ENCODE data around the gene CFLAR. TPM values are rescaled to one million over a fixed set of nuclear protein-coding genes. Genes with fewer than 3 reads are reported as not detected.

CFLAR gene
- total RNA-seq, 1 experiment from 2014 or later = 35.6 TPM

DNA sequence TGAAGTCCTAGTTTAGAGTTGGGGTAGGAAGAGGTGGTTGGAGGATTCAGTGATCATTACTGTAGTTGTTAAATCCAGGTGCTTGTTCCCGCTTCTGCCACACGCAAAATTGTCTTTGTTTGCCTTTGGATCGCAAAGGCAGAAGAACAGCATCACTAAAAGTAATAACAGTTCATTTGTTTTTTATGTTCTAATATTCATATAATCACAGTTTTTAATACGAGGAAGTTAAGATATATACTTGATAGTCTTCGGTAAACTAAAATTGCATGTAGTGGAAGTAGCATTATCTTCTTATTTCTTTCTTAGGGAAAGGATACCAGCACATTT, 43.8 kb upstream of the CFLAR start:
- CTCF ChIA-PET = no interaction called here
- Histone ChIP-seq H3K36me3 (ENCODE audit: control insufficient read depth in 1 of 2, insufficient read depth in 2 of 2, low read length in 2 of 2) (no peaks in the 10 kb centered on the region), H3K9ac (ENCODE audit: low read length) (peak overlapping the region; percentile 73), H3K27me3 (ENCODE audit: insufficient read depth, low read length) (no peaks in the 10 kb centered on the region), H4K20me1 (ENCODE audit: insufficient read depth) (no peaks in the 10 kb centered on the region), H3K4me1 (ENCODE audit: control insufficient read depth in 1 of 2, insufficient read depth in 2 of 2, low read length in 2 of 2) (peaks cover 4 to 18% of the 10 kb centered on the region in 2 experiments; a peak in 3 of 4 replicates), H3K4me3 (replicated peaks in 1 of 2; ENCODE audit: low read depth in 1 of 2, low read length in 2 of 2) (peak overlapping the region; percentile 77 to 93), H3K4me2 (ENCODE audit: low read length) (peak overlapping the region; percentile 84), H3K9me2 (ENCODE audit: insufficient read depth) (no peaks in the 10 kb centered on the region), H3K79me2 (ENCODE audit: insufficient read depth, low read length) (peaks cover 78% of the 10 kb centered on the region), H3K9me3 (ENCODE audit: control insufficient read depth in 1 of 2, insufficient read depth in 1 of 2, low read depth in 1 of 2, low read length in 2 of 2) (no peaks in the 10 kb centered on the region), H3K27ac (ENCODE audit: low read depth, low read length) (peak overlapping the region; percentile 64), H2AFZ (ENCODE audit: low read depth, low read length, poor library complexity, severe bottlenecking) (no peak overlapping the region)
- RAD21 ChIA-PET (ENCODE audit: low non-redundant PET in 1 of 2, low total read pairs in 2 of 2, uncharacterized antibody in 2 of 2, unreplicated experiment in 2 of 2) = no interaction called here
- DNase-seq (ENCODE audit: low read depth, low spot score) (no peak), ATAC-seq (peak; percentile 39)
- TF ChIP-seq SP1 (IDR thresholded peaks at IDR 0.05; ENCODE audit: low read depth) (no peak), ELF1 (IDR thresholded peaks at IDR 0.05; ENCODE audit: borderline replicate concordance, low read depth) (no peak), POLR2A (IDR thresholded peaks at IDR 0.05; ENCODE audit: borderline replicate concordance, extremely low read depth, insufficient read depth, insufficient read length) (no peak), EZH2phosphoT487 (IDR thresholded peaks at IDR 0.05; ENCODE audit: borderline replicate concordance) (no peak), CBX3 (IDR thresholded peaks at IDR 0.05; ENCODE audit: low read depth) (no peak), EZH2 (IDR thresholded peaks at IDR 0.05) (no peak), EGR1 (IDR thresholded peaks at IDR 0.05; ENCODE audit: low read depth) (no peak)
- TF ChIP-seq, protein P1, sequence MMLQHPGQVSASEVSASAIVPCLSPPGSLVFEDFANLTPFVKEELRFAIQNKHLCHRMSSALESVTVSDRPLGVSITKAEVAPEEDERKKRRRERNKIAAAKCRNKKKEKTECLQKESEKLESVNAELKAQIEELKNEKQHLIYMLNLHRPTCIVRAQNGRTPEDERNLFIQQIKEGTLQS (IDR thresholded peaks at IDR 0.05) = no peak
- TSS peak; percentile 84 for BruUV-seq (replicated peaks)
- intact Hi-C loops (cut with micrococcal nuclease) = loop anchor here (5.0 kb wide), 2 partner anchors 185 to 360 kb away; partner anchors contain the start of genes NIF3L1 and PPIL3
- POLR2A ChIA-PET = no interaction called here

DNA sequence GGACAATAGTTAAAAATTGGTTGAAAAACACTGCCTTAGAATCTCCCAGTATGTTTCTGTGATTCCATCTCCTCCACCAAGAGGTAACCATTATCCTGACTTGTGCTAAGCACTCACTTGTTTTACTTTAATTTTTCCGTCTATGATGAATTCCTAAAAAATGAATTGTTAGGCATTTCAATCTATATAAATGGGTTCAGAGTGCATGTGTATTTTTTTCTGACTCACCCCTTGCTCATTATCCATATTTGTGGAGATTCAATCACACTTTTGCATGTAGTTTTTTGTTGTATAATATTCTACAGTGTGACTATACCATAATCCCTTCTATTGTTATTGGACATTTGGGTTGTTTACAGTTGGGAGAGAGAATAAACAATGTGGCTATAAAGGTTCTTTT, 42.9 kb upstream of the CFLAR start:
- Histone ChIP-seq H3K27ac (ENCODE audit: low read depth, low read length) (no peak overlapping the region), H3K79me2 (ENCODE audit: insufficient read depth, low read length) (peaks cover 76% of the 10 kb centered on the region), H3K36me3 (ENCODE audit: control insufficient read depth in 1 of 2, insufficient read depth in 2 of 2, low read length in 2 of 2) (no peaks in the 10 kb centered on the region), H3K9me3 (ENCODE audit: control insufficient read depth in 1 of 2, insufficient read depth in 1 of 2, low read depth in 1 of 2, low read length in 2 of 2) (no peaks in the 10 kb centered on the region), H3K9ac (ENCODE audit: low read length) (peak overlapping the region; percentile 73; the same call in 1 of the 2 replicates), H3K9me2 (ENCODE audit: insufficient read depth) (no peaks in the 10 kb centered on the region), H2AFZ (ENCODE audit: low read depth, low read length, poor library complexity, severe bottlenecking) (no peak overlapping the region), H4K20me1 (ENCODE audit: insufficient read depth) (no peaks in the 10 kb centered on the region), H3K4me2 (ENCODE audit: low read length) (peak overlapping the region; percentile 84), H3K4me1 (ENCODE audit: control insufficient read depth in 1 of 2, insufficient read depth in 2 of 2, low read length in 2 of 2) (peaks cover 4 to 18% of the 10 kb centered on the region in 2 experiments; a peak in 3 of 4 replicates), H3K4me3 (replicated peaks in 1 of 2; ENCODE audit: low read depth in 1 of 2, low read length in 2 of 2) (peak overlapping the region; percentile 77 to 93), H3K27me3 (ENCODE audit: insufficient read depth, low read length) (no peaks in the 10 kb centered on the region)
- ChIA-PET POLR2A (no interaction called here), CTCF (no interaction called here), RAD21 (ENCODE audit: low non-redundant PET in 1 of 2, low total read pairs in 2 of 2, uncharacterized antibody in 2 of 2, unreplicated experiment in 2 of 2) (no interaction called here)
- ATAC-seq = no peak
- TF ChIP-seq ZNF274 (IDR thresholded peaks at IDR 0.05; ENCODE audit: low read depth, low read length) = no peak
- no peak for TF ChIP-seq ZFX (IDR thresholded peaks at IDR 0.05)
- TF ChIP-seq CEBPB (IDR thresholded peaks at IDR 0.05; ENCODE audit: low read depth) = no peak
- TF ChIP-seq, protein P2, sequence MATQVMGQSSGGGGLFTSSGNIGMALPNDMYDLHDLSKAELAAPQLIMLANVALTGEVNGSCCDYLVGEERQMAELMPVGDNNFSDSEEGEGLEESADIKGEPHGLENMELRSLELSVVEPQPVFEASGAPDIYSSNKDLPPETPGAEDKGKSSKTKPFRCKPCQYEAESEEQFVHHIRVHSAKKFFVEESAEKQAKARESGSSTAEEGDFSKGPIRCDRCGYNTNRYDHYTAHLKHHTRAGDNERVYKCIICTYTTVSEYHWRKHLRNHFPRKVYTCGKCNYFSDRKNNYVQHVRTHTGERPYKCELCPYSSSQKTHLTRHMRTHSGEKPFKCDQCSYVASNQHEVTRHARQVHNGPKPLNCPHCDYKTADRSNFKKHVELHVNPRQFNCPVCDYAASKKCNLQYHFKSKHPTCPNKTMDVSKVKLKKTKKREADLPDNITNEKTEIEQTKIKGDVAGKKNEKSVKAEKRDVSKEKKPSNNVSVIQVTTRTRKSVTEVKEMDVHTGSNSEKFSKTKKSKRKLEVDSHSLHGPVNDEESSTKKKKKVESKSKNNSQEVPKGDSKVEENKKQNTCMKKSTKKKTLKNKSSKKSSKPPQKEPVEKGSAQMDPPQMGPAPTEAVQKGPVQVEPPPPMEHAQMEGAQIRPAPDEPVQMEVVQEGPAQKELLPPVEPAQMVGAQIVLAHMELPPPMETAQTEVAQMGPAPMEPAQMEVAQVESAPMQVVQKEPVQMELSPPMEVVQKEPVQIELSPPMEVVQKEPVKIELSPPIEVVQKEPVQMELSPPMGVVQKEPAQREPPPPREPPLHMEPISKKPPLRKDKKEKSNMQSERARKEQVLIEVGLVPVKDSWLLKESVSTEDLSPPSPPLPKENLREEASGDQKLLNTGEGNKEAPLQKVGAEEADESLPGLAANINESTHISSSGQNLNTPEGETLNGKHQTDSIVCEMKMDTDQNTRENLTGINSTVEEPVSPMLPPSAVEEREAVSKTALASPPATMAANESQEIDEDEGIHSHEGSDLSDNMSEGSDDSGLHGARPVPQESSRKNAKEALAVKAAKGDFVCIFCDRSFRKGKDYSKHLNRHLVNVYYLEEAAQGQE (IDR thresholded peaks at IDR 0.05; ENCODE audit: low read depth) = no peak
- TF ChIP-seq, protein P3, sequence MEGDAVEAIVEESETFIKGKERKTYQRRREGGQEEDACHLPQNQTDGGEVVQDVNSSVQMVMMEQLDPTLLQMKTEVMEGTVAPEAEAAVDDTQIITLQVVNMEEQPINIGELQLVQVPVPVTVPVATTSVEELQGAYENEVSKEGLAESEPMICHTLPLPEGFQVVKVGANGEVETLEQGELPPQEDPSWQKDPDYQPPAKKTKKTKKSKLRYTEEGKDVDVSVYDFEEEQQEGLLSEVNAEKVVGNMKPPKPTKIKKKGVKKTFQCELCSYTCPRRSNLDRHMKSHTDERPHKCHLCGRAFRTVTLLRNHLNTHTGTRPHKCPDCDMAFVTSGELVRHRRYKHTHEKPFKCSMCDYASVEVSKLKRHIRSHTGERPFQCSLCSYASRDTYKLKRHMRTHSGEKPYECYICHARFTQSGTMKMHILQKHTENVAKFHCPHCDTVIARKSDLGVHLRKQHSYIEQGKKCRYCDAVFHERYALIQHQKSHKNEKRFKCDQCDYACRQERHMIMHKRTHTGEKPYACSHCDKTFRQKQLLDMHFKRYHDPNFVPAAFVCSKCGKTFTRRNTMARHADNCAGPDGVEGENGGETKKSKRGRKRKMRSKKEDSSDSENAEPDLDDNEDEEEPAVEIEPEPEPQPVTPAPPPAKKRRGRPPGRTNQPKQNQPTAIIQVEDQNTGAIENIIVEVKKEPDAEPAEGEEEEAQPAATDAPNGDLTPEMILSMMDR (IDR thresholded peaks at IDR 0.05 in 2 of 3, conservative IDR thresholded peaks at IDR 0.05 in 1 of 3; ENCODE audit: borderline replicate concordance in 1 of 3, insufficient read depth in 1 of 3, low read depth in 2 of 3, low read length in 2 of 3) = no peak
- no peak for TF ChIP-seq TCF7L2 (IDR thresholded peaks at IDR 0.05; ENCODE audit: borderline replicate concordance, extremely low read depth, insufficient read depth, insufficient read length)
- no TSS peak for BruUV-seq (replicated peaks)
- DNase-seq (ENCODE audit: low read depth, low spot score) = no peak
- intact Hi-C loops (cut with micrococcal nuclease) = loop anchor here (5.0 kb wide), 2 partner anchors 186 to 361 kb away; partner anchors contain the start of genes NIF3L1 and PPIL3

Measured in HCT116 (cell line).